Heart right ventricle (tissue), 16 donors: ENCODE results near the gene PHC3. TPM values are rescaled to one million over a fixed set of nuclear protein-coding genes. Genes with fewer than 3 reads are reported as not detected.

Experiments
- ATAC-seq, 8 donors: fragments of 200-7000 bp; cut with Tn5 transposase; one replicate each; pipeline ENCODE4 v1.9.1; 2020; ENCODE audit warnings: mild to moderate bottlenecking in 8 of 8, moderate library complexity in 8 of 8, moderate number of reproducible peaks in 1 of 8
- DNase-seq, 2 donors: peaks; one replicate each; pipeline ENCODE4 v3.0.0-alpha.2; 2020
- H3K27ac ChIP-seq, 10 donors: fragments of 200-600 bp; sonication (generic) in 2 of 10; one replicate each; pipeline versions ENCODE4 v1.5.0 to v1.8.0; 2020 to 2022; ENCODE audit warnings: mild to moderate bottlenecking in 3 of 10
- H3K27me3 ChIP-seq, 7 donors: fragments of 200-600 bp; one replicate each; pipeline ENCODE4 v1.8.0; 2021 to 2022; ENCODE audit warnings: mild to moderate bottlenecking in 2 of 7
- H3K36me3 ChIP-seq, 9 donors: fragments of 200-600 bp; sonication (generic) in 1 of 9; one replicate each; pipeline versions ENCODE4 v1.5.0 to v1.8.0; 2020 to 2022; ENCODE audit warnings: mild to moderate bottlenecking in 2 of 9
- H3K4me1 ChIP-seq, 9 donors: fragments of 200-600 bp; sonication (generic) in 1 of 9; one replicate each; pipeline versions ENCODE4 v1.5.0 to v1.8.0; 2020 to 2022; ENCODE audit warnings: mild to moderate bottlenecking in 4 of 9
- H3K4me3 ChIP-seq, 10 donors: fragments of 200-600 bp; sonication (generic) in 2 of 10; one replicate each; pipeline versions ENCODE4 v1.5.0 to v1.8.0; 2020 to 2022; ENCODE audit warnings: mild to moderate bottlenecking in 7 of 10, moderate library complexity in 2 of 10
- H3K9me3 ChIP-seq, 11 donors: fragments of 200-600 bp in 10 of 11; sonication (generic) in 2 of 11; one replicate each; pipeline versions ENCODE4 v1.5.0 to v1.8.0; 2013 to 2022; ENCODE audit warnings: mild to moderate bottlenecking in 2 of 11, control low read depth in 1 of 11, moderate library complexity in 1 of 11
- WGBS, 2 donors: extraction: QIAGEN DNeasy Blood & Tissue Kit; methylation state at CpG; one replicate each; pipeline ENCODE4 v1.1.7; 2013; ENCODE audit warnings: inconsistent platforms in 1 of 2; 5-methylcytosine and 5-hydroxymethylcytosine counted together
- intact Hi-C, 10 donors: fragments of 100-400 bp; cut with DNase I; formaldehyde crosslinking; loops; one replicate each; pipeline versions ENCODE4 v1.11.1 to v1.14.2; 2022
- polyA plus RNA-seq, 2 donors: library from polyadenylated mRNA; stranded (reverse); fragments of 200-250 nt; gene quantifications; one replicate each; pipeline ENCODE4 v1.2.3, GENCODE V29; 2013
- total RNA-seq, 10 donors: library from RNA; stranded (reverse); fragmentation: NEBNext Ultra II Directional in 3 of 10; extraction: Animal tissue kit (Norgen Biotek cat#: 25700) in 3 of 10; gene quantifications; one replicate each; pipeline versions ENCODE4 v1.2.1 to v1.2.4, GENCODE V29; 2021 to 2023
- TF ChIP-seq, protein P1 (sequence below), 9 donors: fragments of 200-600 bp; sonication (generic) in 2 of 9; IDR thresholded peaks; one replicate each; pipeline versions ENCODE4 v1.5.0 to v1.8.0; 2021 to 2022; ENCODE audit warnings: antibody characterized with exemption in 9 of 9, mild to moderate bottlenecking in 5 of 9, moderate library complexity in 1 of 9
- donor health status: Arrhythmogenic right ventricular cardiomyopathy.
- donor health status: ischemic (EF 13 %, LVEDD 7.1; RV severe dilation, severe dysfunction).
- donor health status: healthy with polysubstance abuse.
- donor health status: DM: no; HTN: yes; CAD: no.
- donor health status: DM: no; HTN: no; CAD: no.
- donor health status: ischemic (EF 25% LVEDD 6.9; RV normal size, moderate dysfunction).
- donor health status: ischemic (EF 25% LVEDD 5.7; RV mildly dilated, moderate dysfunction).
- donor health status: healthy.
- donor health status: DM: yes; HTN: yes; CAD: no.
- donor health status: Ischemic cardiomyopathy.
- donor health status: ischemic (EF 35%, LVEDD 5.7; RV mildly dilated, moderate dysfunction).
- donor health status: nonischemic (EF 11% LVEDD 7.7; RV severe dilation, severe dysfunction).
- donor health status: DM: yes; HTN: yes; CAD: no.
- donor health status: PGD.
- donor health status: ischemic (EF 29% LVEDD 5.4; RV normal size, mild dysfunction).
- donor health status: nonischemic (EF 23%, LVEDD 6.1; RV moderate dilation, normal function).

The PHC3 gene
- total and polyA plus RNA-seq, 12 donors = 2.4 to 70.8 (median 55.3) TPM

DNA sequence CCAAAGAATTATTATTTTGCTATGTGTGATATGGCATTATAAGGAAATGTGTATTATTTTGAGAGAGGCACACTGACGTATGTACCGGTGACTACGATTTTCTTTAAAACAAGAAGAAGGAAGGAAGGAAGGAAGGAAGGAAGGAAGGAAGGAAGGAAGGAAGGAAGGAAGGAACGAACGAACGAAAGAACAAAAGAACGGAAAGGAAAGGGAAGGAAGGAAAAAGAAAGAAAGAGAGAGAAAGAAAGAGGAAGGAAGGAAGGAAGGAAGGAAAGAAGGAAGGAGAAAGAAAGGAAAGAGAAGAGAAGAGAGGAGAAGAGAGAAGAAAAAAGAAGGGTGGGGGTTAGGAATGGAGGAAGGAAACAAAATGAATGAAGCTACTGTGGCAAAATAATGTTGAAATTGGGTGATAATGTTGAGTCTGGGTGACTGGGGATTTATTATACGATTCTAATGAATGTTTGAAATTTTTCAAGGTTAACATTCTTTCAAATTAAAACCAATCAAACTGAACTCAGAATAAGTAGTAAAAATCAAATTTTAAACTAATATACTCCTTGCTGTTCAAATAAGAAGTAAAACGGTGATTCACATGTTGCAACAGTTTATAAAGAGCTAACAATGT is 70.3 kb downstream of the PHC3 start:
- no peak for ATAC-seq
- H3K36me3 ChIP-seq = peaks cover 0 to 99% (median 24%) of the 10 kb centered on the region in 9 donors
- no peak for DNase-seq
- no peak overlapping the region for H3K27ac ChIP-seq
- peaks cover 0 to 13% (median 5%) of the 10 kb centered on the region in 9 donors for H3K4me1 ChIP-seq
- WGBS, 2 donors = 74 to 84% methylated on average over 9 of the region's 9 CpGs
- H3K4me3 ChIP-seq = no peak overlapping the region
- no peaks in the 10 kb centered on the region for H3K27me3 ChIP-seq
- intact Hi-C loops = no loop called here
- TF ChIP-seq, protein P1, sequence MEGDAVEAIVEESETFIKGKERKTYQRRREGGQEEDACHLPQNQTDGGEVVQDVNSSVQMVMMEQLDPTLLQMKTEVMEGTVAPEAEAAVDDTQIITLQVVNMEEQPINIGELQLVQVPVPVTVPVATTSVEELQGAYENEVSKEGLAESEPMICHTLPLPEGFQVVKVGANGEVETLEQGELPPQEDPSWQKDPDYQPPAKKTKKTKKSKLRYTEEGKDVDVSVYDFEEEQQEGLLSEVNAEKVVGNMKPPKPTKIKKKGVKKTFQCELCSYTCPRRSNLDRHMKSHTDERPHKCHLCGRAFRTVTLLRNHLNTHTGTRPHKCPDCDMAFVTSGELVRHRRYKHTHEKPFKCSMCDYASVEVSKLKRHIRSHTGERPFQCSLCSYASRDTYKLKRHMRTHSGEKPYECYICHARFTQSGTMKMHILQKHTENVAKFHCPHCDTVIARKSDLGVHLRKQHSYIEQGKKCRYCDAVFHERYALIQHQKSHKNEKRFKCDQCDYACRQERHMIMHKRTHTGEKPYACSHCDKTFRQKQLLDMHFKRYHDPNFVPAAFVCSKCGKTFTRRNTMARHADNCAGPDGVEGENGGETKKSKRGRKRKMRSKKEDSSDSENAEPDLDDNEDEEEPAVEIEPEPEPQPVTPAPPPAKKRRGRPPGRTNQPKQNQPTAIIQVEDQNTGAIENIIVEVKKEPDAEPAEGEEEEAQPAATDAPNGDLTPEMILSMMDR (IDR thresholded peaks at IDR 0.05) = no peak
- H3K9me3 ChIP-seq = no peaks in the 10 kb centered on the region

DNA sequence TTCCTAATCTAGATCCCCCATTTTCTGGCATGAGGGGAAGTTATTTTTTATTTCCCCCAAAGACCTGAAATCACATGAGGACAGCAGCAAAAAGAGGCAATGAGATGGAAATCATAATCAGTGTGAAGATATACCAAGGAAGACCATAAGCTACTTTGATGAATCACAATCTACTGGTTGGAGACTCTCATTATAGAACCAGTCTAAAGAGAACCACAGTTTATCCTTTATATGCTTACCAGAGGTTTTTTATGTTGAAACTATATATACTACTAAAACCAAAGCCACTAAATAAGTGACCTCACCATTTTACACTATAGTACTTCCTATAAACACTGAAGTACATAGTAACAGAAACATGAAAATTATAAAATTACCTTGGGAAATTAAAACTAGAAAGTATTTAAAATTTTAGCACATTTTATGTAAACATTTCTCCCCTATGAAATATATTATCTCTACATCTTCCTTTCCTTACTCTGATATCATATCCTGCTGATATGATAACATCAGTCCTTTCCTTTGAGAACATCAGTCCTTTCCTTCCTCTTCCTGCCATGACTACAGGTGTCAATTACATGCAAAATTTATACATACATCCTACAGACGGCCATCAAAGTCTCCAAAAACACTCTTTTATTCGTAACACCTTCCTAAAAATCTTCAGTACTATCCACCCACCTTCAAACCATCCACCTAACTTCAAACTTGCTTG is 71.8 kb downstream of the PHC3 start:
- no peak for DNase-seq
- Histone ChIP-seq H3K9me3 (no peaks in the 10 kb centered on the region), H3K4me1 (peaks cover 0 to 13% (median 5%) of the 10 kb centered on the region in 9 donors), H3K27ac (no peak overlapping the region), H3K36me3 (peaks cover 0 to 100% (median 21%) of the 10 kb centered on the region in 9 donors), H3K27me3 (no peaks in the 10 kb centered on the region), H3K4me3 (no peak overlapping the region)
- intact Hi-C loops = loop anchor here in 2 of 10 donors (10.0 kb wide), 1 partner anchor 125 kb away; no protein-coding TSS in a partner anchor
- ATAC-seq = no peak
- WGBS, 2 donors = 86 to 89% methylated on average over 2 of the region's 2 CpGs
- TF ChIP-seq, protein P1 (IDR thresholded peaks at IDR 0.05) = no peak

DNA sequence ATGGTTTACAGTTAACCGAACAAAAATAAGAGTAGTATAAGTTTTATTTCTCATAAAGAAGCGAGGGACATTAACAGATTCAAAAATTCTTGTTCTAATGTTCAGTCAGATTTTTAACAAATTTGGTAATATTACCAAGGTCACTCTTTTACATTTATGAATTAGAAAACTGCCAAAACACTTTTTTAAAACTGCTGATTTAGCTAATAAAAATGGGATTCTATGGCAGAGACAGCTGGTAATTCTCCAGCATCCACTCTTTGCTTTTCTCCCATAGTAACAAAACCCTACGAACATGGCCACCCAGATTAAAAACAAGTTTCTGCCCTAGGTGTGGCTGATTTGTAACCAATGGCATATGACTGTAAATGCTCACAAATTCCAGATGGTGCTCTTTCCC is 72.6 kb downstream of the PHC3 start:
- DNase-seq (no peak), ATAC-seq (no peak)
- H3K4me1 ChIP-seq = peaks cover 0 to 13% (median 5%) of the 10 kb centered on the region in 9 donors
- no peak overlapping the region for H3K27ac ChIP-seq
- peaks cover 0 to 100% (median 20%) of the 10 kb centered on the region in 9 donors for H3K36me3 ChIP-seq
- no peaks in the 10 kb centered on the region for H3K9me3 ChIP-seq
- intact Hi-C loops = loop anchor here in 2 of 10 donors (10.0 kb wide), 1 partner anchor 124 kb away; no protein-coding TSS in a partner anchor
- TF ChIP-seq, protein P1 (IDR thresholded peaks at IDR 0.05) = no peak
- WGBS, 2 donors = 86 to 90% methylated on average over 3 of the region's 3 CpGs
- H3K27me3 ChIP-seq = no peaks in the 10 kb centered on the region
- H3K4me3 ChIP-seq = no peak overlapping the region

DNA sequence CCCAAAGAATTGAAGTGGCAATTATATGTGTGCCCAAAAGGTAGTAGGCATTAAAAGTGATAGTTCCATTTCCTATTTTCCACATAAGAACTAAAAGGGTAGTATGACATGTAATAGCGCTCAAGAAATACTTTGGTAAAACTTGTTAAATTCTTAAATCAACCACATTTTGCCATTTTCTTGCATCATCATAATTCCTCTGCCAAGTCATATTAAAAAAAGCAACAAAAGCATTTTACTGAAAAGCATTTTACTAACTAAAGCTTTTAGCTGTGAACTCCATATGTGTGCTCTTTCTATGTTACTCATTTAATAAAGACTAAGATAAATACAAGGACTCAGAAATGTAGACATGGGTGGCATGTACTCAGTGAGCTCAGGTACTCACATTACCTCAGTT is 73.6 kb downstream of the PHC3 start:
- Histone ChIP-seq H3K27ac (no peak overlapping the region), H3K4me3 (no peak overlapping the region), H3K9me3 (no peaks in the 10 kb centered on the region), H3K27me3 (no peaks in the 10 kb centered on the region), H3K36me3 (peaks cover 0 to 99% (median 14%) of the 10 kb centered on the region in 9 donors), H3K4me1 (peaks cover 0 to 13% (median 5%) of the 10 kb centered on the region in 9 donors)
- intact Hi-C loops = loop anchor here in 2 of 10 donors (10.0 kb wide), 1 partner anchor 123 kb away; no protein-coding TSS in a partner anchor
- TF ChIP-seq, protein P1 (IDR thresholded peaks at IDR 0.05) = no peak
- no peak for ATAC-seq
- 97 to 100% methylated on average over 1 of the region's 1 CpG for WGBS, 2 donors
- no peak for DNase-seq
